LHCN-M2 (cell line): ENCODE measurements around the gene ABCG4. TPM values are rescaled to one million over a fixed set of nuclear protein-coding genes. Genes with fewer than 3 reads are reported as not detected.
A peak's percentile ranks its signal among the peaks of the same experiment; 100 is the strongest.

ENCODE experiments used
- DNase-seq: peaks from one replicate; pipeline ENCODE4 v3.0.0-alpha.2; 2012; ENCODE audit warnings: low read depth
- total RNA-seq: library from RNA; depleted of rRNA; stranded (reverse); fragments of >200 nt; gene quantifications from 2 replicates; pipeline ENCODE4 v1.2.3, GENCODE V29; 2014; rRNA removed

ABCG4 gene
- total RNA-seq, 1 experiment from 2014 or later, result 0.06 TPM

DNA sequence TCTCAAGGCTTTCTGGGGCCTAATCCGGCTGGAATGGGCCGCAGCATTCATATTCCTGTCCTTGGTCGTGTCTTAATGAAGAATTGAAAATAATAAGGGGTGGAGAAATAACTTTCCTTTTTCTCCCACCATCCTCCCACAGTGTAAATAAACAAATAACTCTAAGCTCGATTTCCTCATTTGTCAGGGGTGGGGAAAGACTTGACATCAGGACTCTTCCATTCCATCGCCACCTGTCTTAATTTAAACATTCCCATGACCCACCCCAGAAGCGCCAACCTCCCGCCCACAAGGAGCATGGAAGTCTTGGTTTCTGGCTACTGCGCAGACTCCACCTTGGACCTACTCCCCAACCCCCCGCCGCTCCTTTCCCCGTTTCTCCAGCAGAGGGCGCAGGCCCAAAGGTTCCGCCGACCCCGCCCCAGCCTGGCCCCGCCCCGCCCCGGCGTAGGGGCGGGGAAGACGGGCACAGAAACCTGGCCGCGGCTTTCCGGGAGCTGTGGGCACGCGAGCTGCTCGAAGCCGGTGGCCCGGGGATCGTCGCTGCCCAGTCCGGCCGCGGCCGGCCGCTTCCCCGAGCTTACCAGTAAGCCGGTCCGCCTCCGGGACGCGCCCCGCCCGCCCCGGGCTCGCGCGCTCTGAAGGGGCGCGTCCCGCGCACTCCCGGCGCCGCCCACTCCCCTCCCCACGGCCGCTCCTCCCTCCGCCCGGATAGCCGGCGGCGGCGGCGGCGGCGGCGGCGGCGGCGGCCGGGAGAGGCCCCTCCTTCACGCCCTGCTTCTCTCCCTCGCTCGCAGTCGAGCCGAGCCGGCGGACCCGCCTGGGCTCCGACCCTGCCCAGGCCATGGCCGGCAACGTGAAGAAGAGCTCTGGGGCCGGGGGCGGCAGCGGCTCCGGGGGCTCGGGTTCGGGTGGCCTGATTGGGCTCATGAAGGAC lies 57.0 kb downstream of the ABCG4 start, which contains the start of gene CBL:
CBL (plus strand) TSS at position 766 of the 937 bp plus-strand sequence; CDS start at position 845, 79 bp downstream.
- peak; percentile 82 for DNase-seq

GRCh38 chr11:119206511-119207414 lies 57.9 kb downstream of the ABCG4 start:
- peak; percentile 14 for DNase-seq

GRCh38 chr11:119207415-119207960 lies 58.6 kb downstream of the ABCG4 start:
- DNase-seq, result no peak

DNA sequence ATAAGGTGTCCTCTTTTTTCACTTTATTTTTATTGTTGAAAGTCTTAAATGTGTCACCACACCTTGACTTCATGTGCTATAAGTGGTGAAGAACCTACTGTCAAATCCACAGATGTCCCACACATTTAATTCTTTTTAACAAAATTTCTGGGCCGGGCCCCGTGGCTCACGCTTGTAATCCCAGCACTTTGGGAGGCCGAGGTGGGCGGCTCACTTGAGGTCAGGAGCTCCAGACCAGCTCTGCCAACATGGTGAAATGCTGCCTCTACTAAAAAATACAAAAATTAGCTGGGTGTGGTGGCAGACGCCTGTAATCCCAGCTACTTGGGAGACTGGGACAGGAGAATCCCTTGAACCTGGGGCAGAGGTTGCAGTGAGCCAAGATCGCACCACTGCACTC lies 60.3 kb downstream of the ABCG4 start:
- DNase-seq, result no peak

- no peak for DNase-seq
Observed at GRCh38 chr11:119210050-119210449, 61.2 kb downstream of the ABCG4 start.

Other genes with a start within 250 kb of the ABCG4 start
- 7.4 and 10.3 TPM in 2 replicates for gene BCL9L, start 223.1 kb upstream of the ABCG4 start, total RNA-seq
- not detected in 2 replicates for gene UPK2, start 192.8 kb upstream of the ABCG4 start, total RNA-seq
- not detected in 2 replicates for gene FOXR1, start 177.3 kb upstream of the ABCG4 start, total RNA-seq
- 15.3 and 20.1 TPM in 2 replicates for gene CENATAC, start 150.9 kb upstream of the ABCG4 start, total RNA-seq
- 627 and 1,078 TPM in 2 replicates for gene RPS25, start 130.7 kb upstream of the ABCG4 start, total RNA-seq
- gene TRAPPC4, start 130.3 kb upstream of the ABCG4 start, total RNA-seq, result 72.8 and 82.6 TPM in 2 replicates
- gene SLC37A4, start 118.2 kb upstream of the ABCG4 start, total RNA-seq, result 16.4 and 21.5 TPM in 2 replicates
- 96.4 and 124 TPM in 2 replicates for gene HYOU1, start 91.8 kb upstream of the ABCG4 start, total RNA-seq
- gene VPS11, start 81.2 kb upstream of the ABCG4 start, total RNA-seq, result 22.3 and 25.1 TPM in 2 replicates
- 10.4 and 13.4 TPM in 2 replicates for gene HMBS, start 64.2 kb upstream of the ABCG4 start, total RNA-seq
- 38.9 and 51.5 TPM in 2 replicates for gene DPAGT1, start 47.2 kb upstream of the ABCG4 start, total RNA-seq
- 7.6 and 9.3 TPM in 2 replicates for gene C2CD2L, start 41.7 kb upstream of the ABCG4 start, total RNA-seq
- gene HINFP, start 27.5 kb upstream of the ABCG4 start, total RNA-seq, result 9.0 and 11.1 TPM in 2 replicates
- gene NLRX1, start 19.7 kb downstream of the ABCG4 start, total RNA-seq, result 8.7 and 9.4 TPM in 2 replicates
- not detected in 2 replicates for gene NHERF4, start 36.4 kb downstream of the ABCG4 start, total RNA-seq
- 18.1 and 18.3 TPM in 2 replicates for gene CBL, start 57.3 kb downstream of the ABCG4 start, total RNA-seq
- gene MCAM, start 168.1 kb downstream of the ABCG4 start, total RNA-seq, result 11.0 and 29.5 TPM in 2 replicates
- 7.3 and 9.3 TPM in 2 replicates for gene RNF26, start 185.5 kb downstream of the ABCG4 start, total RNA-seq
- 9.1 and 9.9 TPM in 2 replicates for gene C1QTNF5, start 191.8 kb downstream of the ABCG4 start, total RNA-seq
- gene MFRP, start 197.7 kb downstream of the ABCG4 start, total RNA-seq, result not detected in 2 replicates
- gene USP2, start 232.6 kb downstream of the ABCG4 start, total RNA-seq, result 1.7 and 4.0 TPM in 2 replicates